Measurements from ENCODE around the gene GNB1L.

Gene GNB1L

DNA sequence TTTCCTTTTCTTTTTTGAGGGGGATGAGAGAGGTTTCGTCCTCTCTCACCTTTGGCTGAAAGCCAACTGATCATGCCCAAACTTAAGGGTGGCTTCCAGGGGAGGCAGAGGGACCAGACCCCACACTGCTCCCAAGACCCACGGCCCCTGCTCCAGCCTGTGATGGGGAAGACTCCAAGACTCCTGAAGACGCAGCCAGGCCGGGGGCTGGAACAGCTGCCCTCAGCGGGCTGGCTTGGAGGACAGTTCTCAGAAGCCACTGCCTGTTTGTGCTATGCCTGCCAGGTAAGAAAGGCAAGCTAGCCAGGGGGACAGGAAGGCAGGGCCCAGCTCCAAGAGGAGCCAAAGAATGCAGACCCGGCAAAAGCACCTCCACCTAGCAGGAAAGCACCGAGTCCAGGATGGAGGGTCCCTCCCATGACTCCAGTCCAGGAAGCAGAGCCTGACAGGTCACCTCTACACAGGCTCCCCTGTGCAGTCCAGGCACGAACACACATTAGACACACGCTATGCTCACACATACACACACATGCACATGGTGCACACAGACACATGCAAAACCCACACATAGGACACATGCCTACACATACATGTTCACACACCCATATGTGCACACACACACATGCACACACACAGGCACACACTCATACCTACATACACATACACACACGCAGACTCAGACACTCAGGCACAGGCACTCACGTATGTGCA lies 31.3 kb downstream of the GNB1L start:
- DNase-seq (ENCODE audit: low spot score) = no peak

- no peak for DNase-seq (ENCODE audit: low spot score)
Observed at GRCh38 chr22:19822301-19823117, 32.2 kb downstream of the GNB1L start.

DNA sequence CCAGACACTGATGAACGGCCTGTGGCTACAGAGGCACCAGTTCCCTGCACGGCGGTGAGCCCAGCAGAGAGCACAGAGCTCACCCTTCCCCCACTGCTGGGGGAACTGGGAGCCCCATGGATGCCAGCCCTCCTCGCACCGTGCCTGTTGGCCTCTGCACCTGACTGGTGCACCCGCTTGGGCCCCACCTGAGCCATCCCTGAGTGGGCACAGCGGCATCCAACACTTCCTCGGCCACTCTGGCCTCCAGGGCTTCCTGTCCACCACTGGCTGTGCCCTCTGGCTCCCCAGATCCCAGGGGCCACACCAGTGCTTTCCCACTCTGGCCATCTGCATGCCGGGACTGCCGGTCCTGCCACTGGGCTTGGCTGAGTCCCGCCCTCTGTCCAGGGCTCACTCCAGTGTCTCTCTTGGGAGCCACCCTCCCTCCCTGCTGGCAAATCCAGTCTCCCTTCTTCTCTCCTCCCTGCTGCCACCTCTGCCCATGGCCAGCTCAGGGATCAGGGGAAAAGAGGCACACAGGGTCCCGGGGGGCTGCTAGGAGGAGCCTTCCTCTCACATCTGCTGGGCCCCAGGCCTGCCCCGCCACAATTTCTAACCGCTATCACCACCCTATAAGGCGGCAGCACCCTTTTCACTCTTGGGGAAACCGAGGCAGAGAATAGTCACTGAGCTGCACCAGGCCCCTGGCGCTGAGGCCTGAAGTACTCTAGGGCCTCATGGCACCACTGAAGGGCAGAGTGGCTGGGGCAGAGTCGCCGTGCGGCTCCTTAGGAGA lies 33.0 kb downstream of the GNB1L start:
- DNase-seq (ENCODE audit: low spot score) = no peak

GRCh38 chr22:19820880-19821522 lies 33.7 kb downstream of the GNB1L start:
- no peak for DNase-seq (ENCODE audit: low spot score)

GRCh38 chr22:19819911-19820879 lies 34.5 kb downstream of the GNB1L start:
- DNase-seq (ENCODE audit: low spot score) = no peak

- DNase-seq (ENCODE audit: low spot score) = no peak
Observed at GRCh38 chr22:19819208-19819910, 35.3 kb downstream of the GNB1L start.

DNA sequence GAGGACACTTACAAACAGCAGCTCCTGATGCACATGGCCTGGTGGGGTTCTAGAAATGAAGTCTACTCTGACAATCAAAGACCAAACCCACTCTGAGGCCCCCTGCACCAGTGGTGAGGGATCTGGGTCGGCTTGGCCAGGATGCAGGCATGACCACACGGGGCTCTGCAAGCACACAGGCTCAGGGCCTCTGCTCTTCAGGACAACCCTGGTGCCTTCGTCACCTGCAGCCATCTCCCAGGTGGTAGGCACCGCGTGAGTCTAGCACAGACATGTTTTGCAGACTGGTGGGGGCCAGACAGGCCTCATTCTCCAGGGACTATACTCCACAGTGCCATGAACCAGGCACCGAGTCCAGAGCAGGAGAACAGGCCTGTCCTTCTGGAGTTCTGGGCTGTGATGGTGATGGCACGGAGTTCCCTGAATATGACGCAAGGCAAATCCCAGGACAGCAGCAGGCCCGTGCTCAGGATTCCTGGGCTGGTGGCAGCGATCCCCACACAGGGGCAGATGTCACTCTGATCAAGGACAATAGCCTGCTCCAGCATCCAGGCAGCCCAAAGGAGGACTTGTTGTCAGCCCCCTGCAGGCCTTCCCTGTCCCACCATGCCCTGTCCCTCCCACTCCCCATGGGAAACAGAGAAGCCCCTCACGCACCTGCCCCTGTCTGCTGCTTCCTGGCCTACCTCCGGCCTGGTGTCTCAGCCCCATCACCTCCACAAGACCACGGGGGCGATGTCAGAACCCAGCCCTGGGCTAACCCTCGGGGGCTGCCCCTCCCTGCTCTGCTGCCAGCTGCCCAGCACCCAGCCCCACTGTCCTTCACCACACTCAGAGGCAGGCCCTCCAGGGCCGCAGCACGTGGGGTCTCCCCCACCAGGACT lies 36.1 kb downstream of the GNB1L start:
- DNase-seq (ENCODE audit: low spot score) = no peak

DNA sequence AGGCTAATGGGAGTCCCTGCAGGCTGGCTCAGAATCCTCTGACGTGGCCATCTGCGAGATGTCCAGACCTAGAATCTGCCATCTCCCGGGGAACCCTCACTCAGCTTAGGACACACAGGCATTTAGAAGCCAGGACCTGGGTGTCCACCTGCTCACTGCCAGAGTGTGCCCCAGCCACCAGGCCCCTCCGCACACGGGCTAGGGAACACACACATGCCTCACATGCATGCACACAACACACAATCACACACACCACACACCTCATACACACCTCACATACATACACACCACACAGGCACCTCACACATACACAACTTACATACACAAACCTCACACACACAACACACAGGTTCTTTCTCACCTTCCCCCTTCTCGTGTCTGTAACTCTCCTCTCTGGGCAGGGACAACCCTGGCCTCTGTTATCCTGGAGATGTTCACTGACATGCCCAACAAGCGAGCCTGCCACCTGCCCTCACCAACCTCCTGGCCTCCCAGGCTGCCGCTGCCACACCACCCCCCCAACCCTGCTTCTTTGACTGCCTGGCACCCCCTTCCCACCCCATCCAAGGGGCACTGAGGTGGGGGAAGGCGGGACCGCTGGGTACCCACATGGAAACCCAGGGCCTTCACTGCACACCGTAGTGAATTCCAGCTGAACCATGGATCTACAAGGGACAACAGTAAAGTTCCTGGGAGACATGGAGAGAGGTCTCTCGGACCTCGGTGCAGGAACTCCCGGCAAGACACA lies 38.1 kb downstream of the GNB1L start:
- no peak for DNase-seq (ENCODE audit: low spot score)

DNA sequence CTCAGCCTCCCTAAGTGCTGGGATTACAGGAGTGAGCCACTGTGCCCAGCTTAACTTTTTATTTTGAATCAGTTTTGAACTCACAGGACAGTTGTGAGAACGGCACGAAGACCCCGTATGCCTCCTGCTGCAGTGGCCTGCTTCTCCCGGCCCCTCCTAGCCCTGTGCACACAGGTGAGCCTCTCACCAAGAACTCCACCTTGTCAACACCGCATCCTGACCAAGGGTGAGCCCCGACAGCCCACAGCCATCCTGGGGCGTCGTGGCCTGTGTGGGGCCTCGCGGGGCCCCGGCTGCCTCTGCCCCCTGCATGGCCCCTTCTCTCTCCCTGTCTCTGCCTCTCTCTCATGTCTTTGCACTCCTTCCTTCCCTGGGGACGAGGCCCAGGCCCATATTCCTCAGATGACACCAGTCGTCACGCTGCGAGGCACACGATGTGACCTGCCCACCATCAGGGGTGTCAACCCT lies 38.8 kb downstream of the GNB1L start:
- DNase-seq (ENCODE audit: low spot score) = no peak

- no peak for DNase-seq (ENCODE audit: low spot score)
Observed at GRCh38 chr22:19815093-19815822, 39.4 kb downstream of the GNB1L start.

GRCh38 chr22:19814428-19814827 lies 40.2 kb downstream of the GNB1L start:
- no peak for DNase-seq (ENCODE audit: low spot score)

- DNase-seq (ENCODE audit: low spot score) = no peak
Observed at GRCh38 chr22:19812910-19813309, 41.8 kb downstream of the GNB1L start.

DNA sequence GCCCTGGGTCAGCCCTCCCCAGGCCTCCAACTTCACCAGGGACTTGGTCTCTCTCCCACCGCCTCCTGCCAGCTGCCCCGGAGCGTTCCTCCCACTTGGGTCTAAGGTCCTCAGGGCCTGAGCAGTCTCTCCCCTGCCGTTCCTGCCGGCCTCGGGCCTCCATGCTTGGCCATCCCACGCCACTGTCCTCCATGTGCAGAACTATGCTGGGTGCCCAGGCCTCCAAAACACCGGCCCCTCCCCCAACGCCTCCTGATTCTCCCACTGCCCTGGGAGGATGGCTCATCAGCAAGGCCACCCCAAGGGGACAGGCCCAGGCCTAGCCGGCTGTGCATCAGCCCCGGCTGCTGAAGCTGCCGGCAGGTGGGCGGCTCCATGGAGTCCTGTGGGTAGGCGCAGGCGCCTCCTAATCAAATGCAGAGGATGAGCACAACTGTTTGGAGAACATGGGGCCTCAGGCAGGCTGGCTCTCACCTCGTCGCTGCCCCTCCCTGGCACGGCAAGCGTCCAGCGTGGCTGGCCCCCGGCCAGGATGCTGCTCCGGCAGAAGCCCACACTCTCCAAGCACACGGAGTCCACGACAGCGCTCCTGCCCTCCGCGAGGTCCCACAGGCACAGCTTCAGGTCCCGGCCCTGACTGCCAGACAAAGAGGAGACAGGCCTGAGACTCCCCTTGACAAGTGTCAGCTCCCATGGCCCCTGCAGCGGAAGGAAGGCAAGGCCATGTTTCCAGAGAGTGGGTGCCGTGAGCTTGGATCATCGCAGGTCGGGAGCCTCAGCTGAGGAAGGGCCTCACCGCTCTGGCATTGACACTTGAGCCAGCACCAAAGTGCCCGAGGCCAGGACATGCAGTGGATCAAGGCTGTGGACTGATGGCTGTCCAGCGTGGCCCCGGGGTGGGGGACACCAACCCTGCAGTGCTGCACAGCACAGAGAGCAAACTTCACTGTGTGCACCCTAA lies 42.6 kb downstream of the GNB1L start:
- no peak for DNase-seq (ENCODE audit: low spot score)

DNA sequence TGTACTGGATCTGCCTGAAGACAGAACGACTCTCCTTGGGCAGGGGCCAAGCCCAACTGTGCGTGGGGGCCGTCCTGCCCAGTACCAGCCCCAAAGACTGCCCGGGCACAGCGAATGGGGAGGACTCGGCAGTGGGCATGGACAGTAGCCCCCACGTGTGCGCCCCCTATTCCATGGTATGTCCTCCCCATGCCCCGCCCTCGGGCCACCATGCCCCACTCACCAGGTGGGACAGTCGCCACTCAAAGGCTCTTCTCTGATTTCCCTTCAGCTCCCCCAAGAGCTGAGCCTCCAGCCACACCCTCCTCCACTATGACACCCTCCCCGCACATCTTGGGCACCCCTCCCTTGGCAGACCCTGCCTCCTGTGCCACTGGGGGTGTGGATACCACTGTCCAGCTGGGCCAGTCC lies 43.5 kb downstream of the GNB1L start:
- DNase-seq (ENCODE audit: low spot score) = no peak

GRCh38 chr22:19810381-19811201 lies 44.1 kb downstream of the GNB1L start:
- no peak for DNase-seq (ENCODE audit: low spot score)

- DNase-seq (ENCODE audit: low spot score) = no peak
Observed at GRCh38 chr22:19809741-19810140, 44.9 kb downstream of the GNB1L start.

All from NAMALWA (cell line).